ENCODE data around the gene AGPAT3.

GRCh38 chr21:43997766-43998742 is 133.0 kb downstream of the AGPAT3 start:
- TF ChIP-seq EP300 (IDR thresholded peaks at IDR 0.05): no peak
- no peak for TF ChIP-seq POLR2AphosphoS5 (IDR thresholded peaks at IDR 0.05)
- no peak for TF ChIP-seq CTCF (IDR thresholded peaks at IDR 0.05)
- TF ChIP-seq POLR2A (IDR thresholded peaks at IDR 0.05; ENCODE audit: low read depth): no peak

Data from esophagus muscularis mucosa (tissue), 4 donors.